Measurements from ENCODE around the gene MACROD1. TPM values are rescaled to one million over a fixed set of nuclear protein-coding genes. Genes with fewer than 3 reads are reported as not detected.

The MACROD1 gene
- total and polyA plus RNA-seq, 7 donors, result 14.2 to 33.9 (median 23.3) TPM

DNA sequence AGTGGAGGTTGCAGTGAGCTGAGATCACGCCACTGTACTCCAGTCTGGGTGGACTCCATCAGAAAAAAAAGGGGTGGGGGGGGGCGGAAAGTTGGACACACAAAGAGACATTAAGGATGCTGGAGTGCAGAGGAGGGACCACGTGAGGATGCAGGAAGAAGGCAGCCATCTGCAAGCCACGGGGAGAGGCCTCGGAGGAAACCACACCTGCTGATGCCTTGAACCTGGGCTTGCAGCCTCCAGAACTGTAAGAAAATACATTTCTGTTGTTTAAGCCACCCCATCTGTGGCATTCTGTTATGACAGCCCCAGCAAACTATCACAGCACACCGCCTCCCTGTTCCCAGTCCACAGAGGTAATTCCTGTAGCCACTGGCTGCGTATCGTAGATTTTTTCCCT is 10.8 kb upstream of the MACROD1 start:
- no peaks in the 10 kb centered on the region for H3K36me3 ChIP-seq
- no peak overlapping the region for H3K4me3 ChIP-seq
- intact Hi-C loops (cut with DNase I), result no loop called here
- TF ChIP-seq POLR2A (IDR thresholded peaks at IDR 0.05), result no peak
- TF ChIP-seq, protein P1, sequence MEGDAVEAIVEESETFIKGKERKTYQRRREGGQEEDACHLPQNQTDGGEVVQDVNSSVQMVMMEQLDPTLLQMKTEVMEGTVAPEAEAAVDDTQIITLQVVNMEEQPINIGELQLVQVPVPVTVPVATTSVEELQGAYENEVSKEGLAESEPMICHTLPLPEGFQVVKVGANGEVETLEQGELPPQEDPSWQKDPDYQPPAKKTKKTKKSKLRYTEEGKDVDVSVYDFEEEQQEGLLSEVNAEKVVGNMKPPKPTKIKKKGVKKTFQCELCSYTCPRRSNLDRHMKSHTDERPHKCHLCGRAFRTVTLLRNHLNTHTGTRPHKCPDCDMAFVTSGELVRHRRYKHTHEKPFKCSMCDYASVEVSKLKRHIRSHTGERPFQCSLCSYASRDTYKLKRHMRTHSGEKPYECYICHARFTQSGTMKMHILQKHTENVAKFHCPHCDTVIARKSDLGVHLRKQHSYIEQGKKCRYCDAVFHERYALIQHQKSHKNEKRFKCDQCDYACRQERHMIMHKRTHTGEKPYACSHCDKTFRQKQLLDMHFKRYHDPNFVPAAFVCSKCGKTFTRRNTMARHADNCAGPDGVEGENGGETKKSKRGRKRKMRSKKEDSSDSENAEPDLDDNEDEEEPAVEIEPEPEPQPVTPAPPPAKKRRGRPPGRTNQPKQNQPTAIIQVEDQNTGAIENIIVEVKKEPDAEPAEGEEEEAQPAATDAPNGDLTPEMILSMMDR (IDR thresholded peaks at IDR 0.05), result no peak
- TF ChIP-seq POLR2AphosphoS5 (IDR thresholded peaks at IDR 0.05), result no peak
- no peak for TF ChIP-seq EP300 (IDR thresholded peaks at IDR 0.05)
- H3K9me3 ChIP-seq, result no peaks in the 10 kb centered on the region
- DNase-seq, result no peak
- no peak overlapping the region for H3K27ac ChIP-seq
- peaks cover 0 to 19% (median 14%) of the 10 kb centered on the region in 4 donors for H3K4me1 ChIP-seq
- no peaks in the 10 kb centered on the region for H3K27me3 ChIP-seq
- 71 to 87% methylated on average over 8 of the region's 8 CpGs for WGBS, 2 donors

DNA sequence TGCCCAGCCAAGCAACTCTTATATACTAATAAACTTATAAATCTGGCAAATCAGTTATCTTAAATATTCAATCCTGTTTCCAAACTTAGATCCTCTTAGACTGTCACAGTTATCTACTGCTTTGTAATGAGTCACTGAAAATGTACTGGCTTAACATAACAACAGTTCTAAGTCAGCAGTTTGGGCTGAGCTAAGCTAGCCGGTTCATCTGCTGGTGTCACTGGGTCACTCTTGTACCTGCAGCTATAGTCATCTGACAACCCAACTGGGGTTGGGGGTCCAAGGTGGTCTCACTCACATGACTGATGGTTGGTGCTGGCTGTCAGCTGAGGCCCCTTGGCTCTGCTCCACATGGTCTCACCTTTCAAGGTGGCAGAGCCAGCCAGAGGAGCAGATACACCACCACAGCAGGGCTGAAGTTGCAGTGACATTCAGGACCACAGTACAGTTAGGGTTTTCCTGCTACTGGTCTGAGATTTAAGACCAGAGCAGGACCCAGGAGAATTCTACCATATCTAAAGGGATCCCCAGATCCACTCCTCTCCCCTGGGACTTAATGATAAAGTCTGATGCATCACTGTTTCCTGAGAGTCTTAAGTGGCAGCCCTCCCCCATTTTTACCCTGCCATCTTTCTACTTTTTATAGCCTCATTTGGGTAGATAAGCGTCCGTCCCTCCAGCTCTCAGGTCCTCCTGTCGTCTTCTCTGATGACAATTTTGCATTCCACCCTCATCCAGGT is 7.9 kb upstream of the MACROD1 start:
- TF ChIP-seq POLR2AphosphoS5 (IDR thresholded peaks at IDR 0.05), result no peak
- TF ChIP-seq POLR2A (IDR thresholded peaks at IDR 0.05), result no peak
- TF ChIP-seq, protein P1 (IDR thresholded peaks at IDR 0.05), result no peak
- TF ChIP-seq EP300 (IDR thresholded peaks at IDR 0.05), result no peak
- intact Hi-C loops (cut with DNase I), result no loop called here
- no peak overlapping the region for H3K4me3 ChIP-seq
- H3K27ac ChIP-seq, result no peak overlapping the region
- H3K36me3 ChIP-seq, result no peaks in the 10 kb centered on the region
- H3K27me3 ChIP-seq, result no peaks in the 10 kb centered on the region
- no peak for DNase-seq
- WGBS, 2 donors, result 84 to 87% methylated on average over 4 of the region's 4 CpGs
- no peaks in the 10 kb centered on the region for H3K9me3 ChIP-seq
- no peaks in the 10 kb centered on the region for H3K4me1 ChIP-seq

DNA sequence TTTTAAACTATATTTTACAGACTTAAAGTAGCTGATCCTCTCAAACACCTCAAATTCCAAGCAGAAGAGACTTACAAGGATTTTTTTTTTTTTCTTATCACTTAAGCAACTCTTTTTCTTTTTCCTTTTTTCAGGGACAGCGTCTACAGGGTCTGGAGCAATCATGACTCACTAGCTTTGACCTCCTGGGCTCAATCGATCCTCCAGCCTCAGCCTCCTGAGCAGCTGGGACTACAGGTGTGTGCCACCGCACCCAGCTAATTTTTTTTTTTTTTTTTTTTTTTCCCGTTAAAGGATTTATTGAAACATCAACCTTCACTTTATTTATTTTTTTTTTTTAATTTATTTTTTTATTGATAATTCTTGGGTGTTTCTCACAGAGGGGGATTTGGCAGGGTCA is 4.5 kb upstream of the MACROD1 start:
- Histone ChIP-seq H3K36me3 (no peaks in the 10 kb centered on the region), H3K9me3 (no peaks in the 10 kb centered on the region), H3K4me1 (peaks cover 0 to 11% (median 6%) of the 10 kb centered on the region in 4 donors), H3K27me3 (no peaks in the 10 kb centered on the region), H3K27ac (no peak overlapping the region), H3K4me3 (no peak overlapping the region)
- intact Hi-C loops (cut with DNase I), result no loop called here
- 82 to 92% methylated on average over 4 of the region's 4 CpGs for WGBS, 2 donors
- DNase-seq, result no peak
- TF ChIP-seq POLR2AphosphoS5 (IDR thresholded peaks at IDR 0.05), result no peak
- no peak for TF ChIP-seq EP300 (IDR thresholded peaks at IDR 0.05)
- no peak for TF ChIP-seq POLR2A (IDR thresholded peaks at IDR 0.05)
- TF ChIP-seq, protein P1 (IDR thresholded peaks at IDR 0.05), result no peak

DNA sequence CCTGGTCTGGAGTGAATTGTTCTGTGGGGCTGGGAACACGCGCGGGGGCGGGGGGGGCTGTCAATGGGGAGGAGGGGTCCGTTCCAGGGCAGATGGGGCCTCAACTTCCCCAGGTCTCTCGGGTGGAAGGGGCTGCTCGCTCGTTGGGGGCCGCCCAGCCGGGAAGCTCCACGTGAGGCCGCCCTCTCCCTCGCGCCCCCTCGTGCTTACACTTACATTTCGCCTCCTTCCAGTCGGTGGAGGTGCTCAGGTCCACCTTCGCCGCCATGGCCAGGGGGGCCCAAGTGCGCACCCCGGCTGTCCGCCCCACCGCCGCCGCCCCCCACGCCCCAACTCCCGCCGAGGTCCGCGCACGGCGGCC is 452 bp downstream of the MACROD1 start:
- intact Hi-C loops (cut with DNase I), result no loop called here
- H3K4me1 ChIP-seq, result peaks cover 0 to 23% (median 16%) of the 10 kb centered on the region in 4 donors
- 1 to 2% methylated on average over 32 of the region's 32 CpGs for WGBS, 2 donors
- no peaks in the 10 kb centered on the region for H3K9me3 ChIP-seq
- DNase-seq, result no peak
- no peaks in the 10 kb centered on the region for H3K27me3 ChIP-seq
- peak overlapping the region; percentile 65 to 85 (median 79) for H3K4me3 ChIP-seq
- TF ChIP-seq POLR2AphosphoS5 (IDR thresholded peaks at IDR 0.05), result no peak
- TF ChIP-seq EP300 (IDR thresholded peaks at IDR 0.05), result no peak
- TF ChIP-seq, protein P1 (IDR thresholded peaks at IDR 0.05), result no peak
- TF ChIP-seq POLR2A (IDR thresholded peaks at IDR 0.05), result no peak
- H3K27ac ChIP-seq, result peak overlapping the region; percentile 72 to 78 (median 77)
- H3K36me3 ChIP-seq, result no peaks in the 10 kb centered on the region
